ENCODE results near the gene MID1. TPM values are rescaled to one million over a fixed set of nuclear protein-coding genes. Genes with fewer than 3 reads are reported as not detected.

The MID1 gene
- total RNA-seq, 4 donors from 2014 or later, result 17.0 to 23.4 (median 19.0) TPM

DNA sequence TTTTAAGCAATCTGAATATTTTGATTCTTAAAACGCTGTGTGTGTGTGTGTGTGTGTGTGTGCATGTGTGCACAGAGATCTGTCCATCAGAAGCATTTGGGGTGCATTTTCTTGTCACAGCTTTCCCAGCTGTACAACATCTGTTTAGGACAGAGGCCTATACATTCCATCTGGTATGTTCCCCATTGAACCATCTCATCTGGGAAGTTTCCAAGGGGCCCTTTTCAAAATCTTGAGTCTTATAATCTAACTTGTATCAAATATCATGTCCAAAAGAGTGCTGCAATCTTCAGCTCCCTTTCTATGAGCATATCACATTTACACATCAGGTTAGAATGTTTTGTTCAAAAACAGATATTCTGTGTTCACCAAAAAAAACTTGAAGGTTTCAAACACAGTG lies 16.5 kb upstream of the MID1 start:
- WGBS, 2 donors (ENCODE audit: low coverage in 1 of 2), result 40 to 60% methylated on average over 1 of the region's 1 CpG
- ATAC-seq, result no peak
- Histone ChIP-seq H3K4me1 (peaks cover 0 to 9% (median 0%) of the 10 kb centered on the region in 3 donors), H3K4me3 (no peak overlapping the region), H3K27me3 (no peaks in the 10 kb centered on the region), H3K36me3 (no peaks in the 10 kb centered on the region), H3K9me3 (no peaks in the 10 kb centered on the region), H3K27ac (no peak overlapping the region)
- TF ChIP-seq POLR2A (IDR thresholded peaks at IDR 0.05), result no peak
- TF ChIP-seq, protein P1, sequence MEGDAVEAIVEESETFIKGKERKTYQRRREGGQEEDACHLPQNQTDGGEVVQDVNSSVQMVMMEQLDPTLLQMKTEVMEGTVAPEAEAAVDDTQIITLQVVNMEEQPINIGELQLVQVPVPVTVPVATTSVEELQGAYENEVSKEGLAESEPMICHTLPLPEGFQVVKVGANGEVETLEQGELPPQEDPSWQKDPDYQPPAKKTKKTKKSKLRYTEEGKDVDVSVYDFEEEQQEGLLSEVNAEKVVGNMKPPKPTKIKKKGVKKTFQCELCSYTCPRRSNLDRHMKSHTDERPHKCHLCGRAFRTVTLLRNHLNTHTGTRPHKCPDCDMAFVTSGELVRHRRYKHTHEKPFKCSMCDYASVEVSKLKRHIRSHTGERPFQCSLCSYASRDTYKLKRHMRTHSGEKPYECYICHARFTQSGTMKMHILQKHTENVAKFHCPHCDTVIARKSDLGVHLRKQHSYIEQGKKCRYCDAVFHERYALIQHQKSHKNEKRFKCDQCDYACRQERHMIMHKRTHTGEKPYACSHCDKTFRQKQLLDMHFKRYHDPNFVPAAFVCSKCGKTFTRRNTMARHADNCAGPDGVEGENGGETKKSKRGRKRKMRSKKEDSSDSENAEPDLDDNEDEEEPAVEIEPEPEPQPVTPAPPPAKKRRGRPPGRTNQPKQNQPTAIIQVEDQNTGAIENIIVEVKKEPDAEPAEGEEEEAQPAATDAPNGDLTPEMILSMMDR (IDR thresholded peaks at IDR 0.05), result no peak
- no peak for TF ChIP-seq POLR2AphosphoS5 (IDR thresholded peaks at IDR 0.05)
- no peak for TF ChIP-seq EP300 (IDR thresholded peaks at IDR 0.05)

DNA sequence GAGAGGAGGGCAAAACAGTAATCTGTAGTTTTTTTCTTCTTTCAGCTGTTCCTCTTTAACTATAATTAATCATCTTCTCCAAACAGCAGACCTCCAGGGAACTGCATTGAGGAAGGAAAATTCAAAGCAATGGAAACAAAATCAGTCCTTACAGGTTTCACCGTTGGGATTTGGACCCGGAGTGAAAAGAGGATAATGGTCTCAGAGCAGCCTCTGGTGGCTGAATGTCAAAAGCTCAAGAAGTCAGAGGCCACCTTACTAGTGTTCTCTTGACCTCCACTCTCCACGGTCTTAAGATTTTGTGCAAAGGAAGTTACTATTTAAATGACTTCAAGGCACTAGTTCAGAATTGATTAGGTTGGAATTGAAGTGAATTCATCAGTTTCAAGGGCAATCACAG lies 16.0 kb upstream of the MID1 start:
- no peaks in the 10 kb centered on the region for H3K27me3 ChIP-seq
- peak; percentile 61 for ATAC-seq
- H3K4me1 ChIP-seq, result peaks cover 0 to 9% (median 0%) of the 10 kb centered on the region in 3 donors
- H3K36me3 ChIP-seq, result no peaks in the 10 kb centered on the region
- peak overlapping the region in 2 of 4 donors; percentile 57 to 58 for H3K27ac ChIP-seq
- 0 to 20% methylated on average over 3 of the region's 3 CpGs for WGBS, 2 donors (ENCODE audit: low coverage in 1 of 2)
- TF ChIP-seq EP300 (IDR thresholded peaks at IDR 0.05) (no peak), POLR2AphosphoS5 (IDR thresholded peaks at IDR 0.05) (no peak), POLR2A (IDR thresholded peaks at IDR 0.05) (no peak)
- TF ChIP-seq, protein P1 (IDR thresholded peaks at IDR 0.05), result peak; percentile 22 to 67 (median 62)
- no peaks in the 10 kb centered on the region for H3K9me3 ChIP-seq
- H3K4me3 ChIP-seq, result no peak overlapping the region

DNA sequence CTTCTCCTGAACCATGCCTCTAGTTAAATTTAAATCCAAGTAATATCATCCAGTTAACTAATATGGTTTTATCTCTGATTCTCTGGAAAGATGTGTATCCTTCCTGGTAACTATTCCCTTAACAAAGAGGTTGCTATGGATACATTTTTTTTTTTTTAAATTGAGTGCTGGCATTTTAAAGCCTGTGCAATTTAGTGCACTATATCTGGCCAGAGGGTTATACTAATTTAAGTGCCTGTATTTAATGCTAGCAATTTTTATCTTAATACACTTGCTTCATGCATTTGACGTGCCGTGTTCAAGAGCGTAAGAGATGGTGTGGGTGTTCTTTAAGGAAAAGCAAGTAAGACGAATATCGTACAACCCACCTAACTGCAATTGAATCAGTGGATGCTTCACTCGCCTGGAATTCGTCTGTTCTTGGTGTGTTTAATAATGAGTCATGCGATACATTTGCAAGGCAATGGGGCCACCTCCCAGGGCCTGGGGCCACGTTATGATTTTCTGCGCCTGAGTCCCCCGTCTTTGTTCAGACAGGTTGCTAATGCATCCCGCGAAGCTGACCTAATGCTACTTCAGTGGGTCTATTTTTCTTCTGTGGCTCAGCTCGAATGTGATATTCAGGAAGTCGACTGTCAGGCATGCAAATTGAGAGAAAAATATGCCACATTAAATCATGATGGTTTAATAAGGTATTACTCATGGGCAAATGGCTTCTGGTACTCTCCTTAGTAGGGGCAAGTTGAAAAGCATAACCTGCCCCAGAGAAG lies 14.2 kb upstream of the MID1 start:
- Histone ChIP-seq H3K4me3 (no peak overlapping the region), H3K4me1 (peaks cover 0 to 9% (median 0%) of the 10 kb centered on the region in 3 donors), H3K36me3 (no peaks in the 10 kb centered on the region), H3K27me3 (no peaks in the 10 kb centered on the region), H3K27ac (peak overlapping the region in 1 of 4 donors; percentile 7), H3K9me3 (no peaks in the 10 kb centered on the region)
- ATAC-seq, result no peak
- no peak for TF ChIP-seq EP300 (IDR thresholded peaks at IDR 0.05)
- peak; percentile 30 for TF ChIP-seq POLR2AphosphoS5 (IDR thresholded peaks at IDR 0.05)
- 50 to 57% methylated on average over 5 to 10 of the region's 15 CpGs for WGBS, 2 donors (ENCODE audit: low coverage in 1 of 2)

DNA sequence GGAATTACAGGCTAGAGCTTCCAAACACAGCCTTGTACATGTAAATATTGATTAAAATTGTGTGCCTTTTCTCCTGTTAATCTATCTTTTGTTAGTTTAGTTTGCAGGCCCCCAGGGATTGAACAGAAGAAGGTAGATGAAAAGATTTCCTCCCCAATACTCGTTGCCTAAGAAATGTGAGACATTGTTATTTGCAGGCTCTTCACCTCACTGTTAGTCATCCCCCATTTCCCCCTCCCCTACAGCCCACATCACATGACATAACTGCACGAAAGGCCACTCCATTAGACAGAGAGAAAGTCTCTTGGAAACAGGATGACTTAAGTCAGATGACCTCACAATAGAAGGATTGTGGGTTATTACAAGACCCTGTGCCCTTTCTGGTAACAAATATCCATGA lies 13.3 kb upstream of the MID1 start:
- TF ChIP-seq POLR2AphosphoS5 (IDR thresholded peaks at IDR 0.05), result peak; percentile 16
- TF ChIP-seq, protein P1 (IDR thresholded peaks at IDR 0.05), result no peak
- ATAC-seq, result peak; percentile 71
- Histone ChIP-seq H3K4me1 (peaks cover 0 to 9% (median 0%) of the 10 kb centered on the region in 3 donors), H3K4me3 (no peak overlapping the region), H3K27me3 (no peaks in the 10 kb centered on the region), H3K9me3 (no peaks in the 10 kb centered on the region), H3K36me3 (no peaks in the 10 kb centered on the region), H3K27ac (peak overlapping the region in 2 of 4 donors; percentile 7 to 37)
- 0% methylated on average over 1 of the region's 2 CpGs; no CpG with 5 or more reads in 1 of the 2 donors for WGBS, 2 donors (ENCODE audit: low coverage in 1 of 2)

DNA sequence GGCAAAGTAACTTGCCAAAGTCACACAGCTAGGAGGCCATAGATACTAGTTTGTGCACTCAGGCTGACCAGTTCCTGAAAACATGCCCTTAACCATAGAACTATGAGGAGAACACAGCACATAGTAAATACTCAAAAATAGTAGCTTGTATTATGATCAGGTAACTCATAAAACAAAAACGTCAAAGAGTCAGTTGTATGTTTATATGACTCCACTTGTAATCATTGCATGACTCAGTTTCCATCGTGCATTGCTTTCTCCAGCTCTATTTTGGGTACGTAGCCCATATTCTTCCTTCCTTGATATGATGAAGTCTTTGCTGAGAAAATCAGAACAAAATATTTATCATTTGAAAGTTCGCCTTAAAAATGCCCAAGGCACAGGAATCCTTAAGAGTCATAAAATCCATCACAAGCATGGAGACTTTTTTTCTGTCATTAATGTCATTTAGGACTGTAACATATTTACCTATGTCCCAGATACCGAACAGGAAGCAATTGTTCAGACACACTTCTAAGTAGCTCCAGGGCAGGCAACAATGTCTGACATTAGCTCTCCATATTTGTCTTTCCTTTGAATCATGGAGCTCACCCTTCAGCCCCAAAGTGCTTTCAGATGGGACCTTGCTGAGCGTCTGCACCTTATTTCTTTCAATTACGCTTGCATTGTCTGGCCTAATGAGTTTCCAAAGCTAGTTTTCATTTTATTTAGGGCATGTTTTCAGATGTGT lies 11.2 kb upstream of the MID1 start:
- Histone ChIP-seq H3K4me3 (no peak overlapping the region), H3K4me1 (peaks cover 0 to 9% (median 0%) of the 10 kb centered on the region in 3 donors), H3K36me3 (no peaks in the 10 kb centered on the region), H3K27ac (no peak overlapping the region), H3K27me3 (no peaks in the 10 kb centered on the region), H3K9me3 (no peaks in the 10 kb centered on the region)
- TF ChIP-seq, protein P1 (IDR thresholded peaks at IDR 0.05), result no peak
- ATAC-seq, result no peak
- 75 to 89% methylated on average over 6 to 7 of the region's 7 CpGs for WGBS, 2 donors (ENCODE audit: low coverage in 1 of 2)
